Aorta (tissue), 5 donors: Measurements from ENCODE around the gene EOLA1. TPM values are rescaled to one million over a fixed set of nuclear protein-coding genes. Genes with fewer than 3 reads are reported as not detected.
"Not testable (repeated sequence)": the region's sequence is repeated elsewhere in the genome, so short reads cannot be mapped to it uniquely, and the experiment has no call there.

Source experiments
- ATAC-seq: fragments of 200-7000 bp; cut with Tn5 transposase; one replicate; pipeline ENCODE4 v1.9.1; 2022; ENCODE audit warnings: moderate library complexity; ENCODE audit not compliant: low FRiP score
- DNase-seq, 2 donors: peaks; one replicate each; pipeline ENCODE4 v3.0.0-alpha.2; 2020
- H3K27ac ChIP-seq, 2 donors: one replicate each; pipeline ENCODE4 v1.5.1; 2013; ENCODE audit warnings: low read length in 2 of 2, mild to moderate bottlenecking in 2 of 2, moderate library complexity in 2 of 2, control low read depth in 1 of 2, inconsistent platforms in 1 of 2, low read depth in 1 of 2
- H3K27me3 ChIP-seq, 2 donors: one replicate each; pipeline ENCODE4 v1.6.1; 2013; ENCODE audit warnings: control low read depth in 1 of 2, low read length in 1 of 2, mild to moderate bottlenecking in 1 of 2, moderate library complexity in 1 of 2; ENCODE audit not compliant: insufficient read depth in 2 of 2, control insufficient read depth in 1 of 2
- H3K36me3 ChIP-seq, 2 donors: one replicate each; pipeline ENCODE4 v1.6.1; 2013; ENCODE audit warnings: control low read depth in 1 of 2, low read length in 1 of 2, mild to moderate bottlenecking in 1 of 2; ENCODE audit not compliant: insufficient read depth in 2 of 2, control insufficient read depth in 1 of 2
- H3K4me1 ChIP-seq, 2 donors: one replicate each; pipeline ENCODE4 v1.6.1; 2013; ENCODE audit warnings: low read length in 2 of 2, control low read depth in 1 of 2, mild to moderate bottlenecking in 1 of 2, moderate library complexity in 1 of 2; ENCODE audit not compliant: insufficient read depth in 2 of 2, control insufficient read depth in 1 of 2
- H3K4me3 ChIP-seq, 2 donors: one replicate each; pipeline ENCODE4 v1.5.1; 2013; ENCODE audit warnings: low read length in 2 of 2, control low read depth in 1 of 2, mild to moderate bottlenecking in 1 of 2
- H3K9me3 ChIP-seq: one replicate; pipeline ENCODE4 v1.6.1; 2013; ENCODE audit warnings: mild to moderate bottlenecking, low read length; ENCODE audit not compliant: control insufficient read depth
- WGBS, 2 donors: extraction: QIAGEN DNeasy Blood & Tissue Kit; methylation state at CpG; one replicate each; pipeline ENCODE4 v1.1.7; 2013; 5-methylcytosine and 5-hydroxymethylcytosine counted together
- intact Hi-C, 2 donors: fragments of 100-400 bp; cut with DNase I; formaldehyde crosslinking; loops; one replicate each; pipeline versions ENCODE4 v1.14.2 to v1.15.0; 2022
- polyA plus RNA-seq, 2 donors: library from polyadenylated mRNA; stranded (reverse); fragments of 200-250 nt; gene quantifications; one replicate each; pipeline ENCODE4 v1.2.3, GENCODE V29; 2013
- total RNA-seq, 2 donors: library from RNA; stranded (reverse); fragmentation: NEBNext Ultra II Directional; extraction: Animal tissue kit (Norgen Biotek cat#: 25700); gene quantifications; one replicate each; pipeline ENCODE4 v1.2.1, GENCODE V29; 2021
- donor health status: healthy with polysubstance abuse.
- donor health status: Bipolar disorder and iron deficiency.
- donor health status: DM: no; HTN: no; CAD: no.
- donor health status: DM: no; HTN: no; CAD: no.
- donor health status: DM: yes; HTN: yes; CAD: no.

Gene EOLA1
- total and polyA plus RNA-seq, 4 donors = 16.4 to 25.1 (median 19.8) TPM

GRCh38 chrX:149587359-149587758 lies 46.5 kb downstream of the EOLA1 start, which contains the start of gene MAGEA9B:
Gene MAGEA9B (minus strand): TSS chrX:149587459. CDS start chrX:149583179, 4,280 bp downstream.
- H3K4me1 ChIP-seq, DNase-seq, H3K27me3 ChIP-seq, intact Hi-C loops, H3K4me3 ChIP-seq, ATAC-seq, H3K36me3 ChIP-seq, H3K27ac ChIP-seq, H3K9me3 ChIP-seq: not testable (repeated sequence)
- WGBS, 2 donors = no CpG with 5 or more reads among the region's 12 CpGs

- H3K9me3 ChIP-seq, H3K4me3 ChIP-seq, ATAC-seq, H3K27me3 ChIP-seq, intact Hi-C loops, H3K27ac ChIP-seq, H3K4me1 ChIP-seq, H3K36me3 ChIP-seq, DNase-seq: not testable (repeated sequence)
- WGBS, 2 donors = no CpG with 5 or more reads among the region's 7 CpGs
These were observed 50.2 kb downstream of the EOLA1 start for GRCh38 chrX:149590993-149591392.

- H3K4me1 ChIP-seq, H3K4me3 ChIP-seq, ATAC-seq, intact Hi-C loops, H3K27me3 ChIP-seq, H3K27ac ChIP-seq, H3K36me3 ChIP-seq, DNase-seq, H3K9me3 ChIP-seq: not testable (repeated sequence)
- WGBS, 2 donors = no CpG with 5 or more reads among the region's 17 CpGs
These were observed 54.4 kb downstream of the EOLA1 start, which contains the start of gene HSFX2 for GRCh38 chrX:149595214-149595613. Gene HSFX2 (minus strand): TSS chrX:149595314. CDS start chrX:149594700, 614 bp downstream.

- H3K36me3 ChIP-seq, H3K9me3 ChIP-seq, ATAC-seq, intact Hi-C loops, H3K27me3 ChIP-seq, H3K4me1 ChIP-seq, H3K4me3 ChIP-seq, H3K27ac ChIP-seq, DNase-seq: not testable (repeated sequence)
- no CpG with 5 or more reads among the region's 7 CpGs for WGBS, 2 donors
These were observed 55.1 kb downstream of the EOLA1 start for GRCh38 chrX:149595943-149596342.

Other genes with a start within 250 kb of the EOLA1 start
- gene IDS, start 35.7 kb upstream of the EOLA1 start, total RNA-seq = 100 to 1,000 TPM; 131 to 134 TPM
- 100 to 1,000 TPM; 114 to 115 TPM for gene IDS, start 35.7 kb upstream of the EOLA1 start, polyA plus RNA-seq
- gene HSFX3, start 8.9 kb downstream of the EOLA1 start, total RNA-seq = not detected
- under 1 TPM in 1 of 2 donors, not detected in 1; 0.38 TPM for gene HSFX3, start 8.9 kb downstream of the EOLA1 start, polyA plus RNA-seq
- gene MAGEA9B, start 46.4 kb downstream of the EOLA1 start, total RNA-seq = not detected
- not detected for gene MAGEA9B, start 46.4 kb downstream of the EOLA1 start, polyA plus RNA-seq
- not detected for gene HSFX2, start 54.3 kb downstream of the EOLA1 start, total RNA-seq
- 1 to 10 TPM in 1 of 2 donors, under 1 TPM in 1; 0.59 to 1.4 TPM for gene HSFX2, start 54.3 kb downstream of the EOLA1 start, polyA plus RNA-seq
- gene TMEM185A, start 90.8 kb downstream of the EOLA1 start, total RNA-seq = 10 to 100 TPM; 22.7 to 34.6 TPM
- 10 to 100 TPM in 1 of 2 donors, 1 to 10 TPM in 1; 5.5 to 22.0 TPM for gene TMEM185A, start 90.8 kb downstream of the EOLA1 start, polyA plus RNA-seq
- gene MAGEA11, start 171.0 kb downstream of the EOLA1 start, total RNA-seq = not detected
- gene MAGEA11, start 171.0 kb downstream of the EOLA1 start, polyA plus RNA-seq = not detected
- 1 to 10 TPM; 2.2 to 3.5 TPM for gene HSFX1, start 233.1 kb downstream of the EOLA1 start, total RNA-seq
- 1 to 10 TPM; 1.3 to 2.1 TPM for gene HSFX1, start 233.1 kb downstream of the EOLA1 start, polyA plus RNA-seq
- gene MAGEA9, start 240.9 kb downstream of the EOLA1 start, total RNA-seq = not detected
- gene MAGEA9, start 240.9 kb downstream of the EOLA1 start, polyA plus RNA-seq = not detected